A673 (cell line): ENCODE data around the gene VPS35. TPM values are rescaled to one million over a fixed set of nuclear protein-coding genes. Genes with fewer than 3 reads are reported as not detected.

Experiments
- BruUV-seq: library from RNA; stranded (reverse); fragments of 400-500 nt; replicated peaks from 2 replicates; lab custom pipeline; 2021; lab: Mats Ljungman, UMichigan
- CTCF ChIA-PET: fragments of 300-600 bp; sonication (Branson Sonifier 250); formaldehyde crosslinking; loops from one replicate; lab custom pipeline; 2022; ENCODE audit warnings: antibody characterized with exemption; lab: Charles Lee
- POLR2A ChIA-PET: fragments of 300-600 bp; sonication (Branson Sonifier 250); formaldehyde crosslinking; loops from one replicate; lab custom pipeline; 2022; ENCODE audit warnings: antibody characterized with exemption; ENCODE audit not compliant: low non-redundant PET; lab: Charles Lee
- DNase-seq: peaks from one replicate; pipeline ENCODE4 v3.0.0-alpha.2; 2015; ENCODE audit warnings: low spot score
- H3K27ac ChIP-seq: fragments of 200-600 bp; sonication (generic); 2 replicates; pipeline ENCODE4 v1.5.1; 2016; ENCODE audit warnings: mixed run types, low read depth, mild to moderate bottlenecking, mixed read lengths, antibody characterized with exemption, low read length; ENCODE audit not compliant: poor library complexity, severe bottlenecking
- H3K27me3 ChIP-seq: fragments of 200-600 bp; sonication (generic); replicated peaks from 2 replicates; pipeline ENCODE4 v1.6.1; 2017; ENCODE audit warnings: mixed run types, low read depth, mild to moderate bottlenecking, mixed read lengths, antibody characterized with exemption, low read length; ENCODE audit not compliant: insufficient read depth, poor library complexity
- H3K36me3 ChIP-seq: fragments of 200-600 bp; sonication (generic); 2 replicates; pipeline ENCODE4 v1.6.1; 2016; ENCODE audit warnings: mixed run types, mild to moderate bottlenecking, mixed read lengths, antibody characterized with exemption, low read length; ENCODE audit not compliant: insufficient read depth, poor library complexity, severe bottlenecking
- H3K4me1 ChIP-seq: fragments of 200-600 bp; sonication (generic); 2 replicates; pipeline ENCODE4 v1.6.1; 2017; ENCODE audit warnings: mixed run types, mild to moderate bottlenecking, mixed read lengths, antibody characterized with exemption, low read length; ENCODE audit not compliant: insufficient read depth, poor library complexity, severe bottlenecking
- H3K4me3 ChIP-seq: fragments of 200-600 bp; sonication (generic); 2 replicates; pipeline ENCODE4 v1.5.1; 2016; ENCODE audit warnings: low read depth, mixed run types, mild to moderate bottlenecking, mixed read lengths, low read length; ENCODE audit not compliant: poor library complexity, severe bottlenecking
- H3K9me3 ChIP-seq: fragments of 200-600 bp; sonication (generic); 2 replicates; pipeline ENCODE4 v1.6.1; 2016; ENCODE audit warnings: mixed run types, low read depth, mild to moderate bottlenecking, mixed read lengths, antibody characterized with exemption, low read length; ENCODE audit not compliant: poor library complexity, severe bottlenecking
- EZH2 ChIP-seq: fragments of 200-600 bp; sonication (generic); IDR thresholded peaks from 2 replicates; pipeline ENCODE4 v1.6.1; 2017; ENCODE audit warnings: borderline replicate concordance, low read depth, mild to moderate bottlenecking, mixed read lengths, antibody characterized with exemption, low read length; ENCODE audit not compliant: poor library complexity, severe bottlenecking
- intact Hi-C: fragments of 100-400 bp; cut with micrococcal nuclease; formaldehyde crosslinking; loops from one replicate; pipeline ENCODE4 v1.10.0; 2022; ENCODE audit not compliant: unreplicated experiment
- total RNA-seq: library from RNA; stranded (reverse); gene quantifications from 2 replicates; pipeline ENCODE4 v1.2.3, GENCODE V29; 2021
- TF ChIP-seq, protein P1 (sequence below): fragments of 300-800, 200-600 bp; sonication (generic); conservative IDR thresholded peaks from 2 replicates; pipeline ENCODE4 v1.5.1; 2017; ENCODE audit warnings: low read depth, mild to moderate bottlenecking, antibody characterized with exemption, low read length, moderate library complexity, mixed read lengths

VPS35 gene
- total RNA-seq, 1 experiment from 2014 or later: 99.0 TPM

DNA sequence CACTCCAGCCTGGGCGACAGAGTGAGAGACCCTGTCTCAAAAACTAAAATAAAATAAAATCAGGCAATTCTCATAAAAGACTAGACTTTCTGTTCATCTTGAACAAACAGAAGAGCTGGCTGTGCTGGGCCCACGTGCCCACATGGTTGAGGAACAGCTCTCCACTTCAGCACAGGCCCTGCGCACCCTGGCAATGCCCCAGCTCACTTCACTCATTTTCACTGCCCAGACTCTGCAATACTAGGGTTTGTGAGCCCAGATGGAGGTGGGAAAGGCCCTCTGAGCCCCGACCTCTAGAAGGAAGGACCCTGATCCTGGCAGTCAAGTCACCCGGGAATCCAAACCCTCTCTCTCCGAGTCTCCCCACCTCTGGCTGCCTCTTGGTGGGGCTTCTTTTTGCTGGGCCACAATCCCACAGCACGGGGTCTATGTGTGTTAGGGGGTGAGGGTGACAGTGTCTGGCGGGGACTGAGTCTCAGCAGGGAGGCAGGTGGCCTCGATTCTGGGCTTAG lies 44.4 kb upstream of the VPS35 start:
- ChIA-PET POLR2A (no interaction called here), CTCF (no interaction called here)
- H3K9me3 ChIP-seq: no peaks in the 10 kb centered on the region
- TF ChIP-seq, protein P1, sequence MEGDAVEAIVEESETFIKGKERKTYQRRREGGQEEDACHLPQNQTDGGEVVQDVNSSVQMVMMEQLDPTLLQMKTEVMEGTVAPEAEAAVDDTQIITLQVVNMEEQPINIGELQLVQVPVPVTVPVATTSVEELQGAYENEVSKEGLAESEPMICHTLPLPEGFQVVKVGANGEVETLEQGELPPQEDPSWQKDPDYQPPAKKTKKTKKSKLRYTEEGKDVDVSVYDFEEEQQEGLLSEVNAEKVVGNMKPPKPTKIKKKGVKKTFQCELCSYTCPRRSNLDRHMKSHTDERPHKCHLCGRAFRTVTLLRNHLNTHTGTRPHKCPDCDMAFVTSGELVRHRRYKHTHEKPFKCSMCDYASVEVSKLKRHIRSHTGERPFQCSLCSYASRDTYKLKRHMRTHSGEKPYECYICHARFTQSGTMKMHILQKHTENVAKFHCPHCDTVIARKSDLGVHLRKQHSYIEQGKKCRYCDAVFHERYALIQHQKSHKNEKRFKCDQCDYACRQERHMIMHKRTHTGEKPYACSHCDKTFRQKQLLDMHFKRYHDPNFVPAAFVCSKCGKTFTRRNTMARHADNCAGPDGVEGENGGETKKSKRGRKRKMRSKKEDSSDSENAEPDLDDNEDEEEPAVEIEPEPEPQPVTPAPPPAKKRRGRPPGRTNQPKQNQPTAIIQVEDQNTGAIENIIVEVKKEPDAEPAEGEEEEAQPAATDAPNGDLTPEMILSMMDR: no peak
- TF ChIP-seq EZH2: no peak
- H3K27ac ChIP-seq: no peak overlapping the region
- no peak overlapping the region for H3K4me3 ChIP-seq
- DNase-seq: no peak
- no peaks in the 10 kb centered on the region for H3K36me3 ChIP-seq
- intact Hi-C loops: no loop called here
- no peaks in the 10 kb centered on the region for H3K4me1 ChIP-seq
- H3K27me3 ChIP-seq: no peaks in the 10 kb centered on the region
- no TSS peak for BruUV-seq

DNA sequence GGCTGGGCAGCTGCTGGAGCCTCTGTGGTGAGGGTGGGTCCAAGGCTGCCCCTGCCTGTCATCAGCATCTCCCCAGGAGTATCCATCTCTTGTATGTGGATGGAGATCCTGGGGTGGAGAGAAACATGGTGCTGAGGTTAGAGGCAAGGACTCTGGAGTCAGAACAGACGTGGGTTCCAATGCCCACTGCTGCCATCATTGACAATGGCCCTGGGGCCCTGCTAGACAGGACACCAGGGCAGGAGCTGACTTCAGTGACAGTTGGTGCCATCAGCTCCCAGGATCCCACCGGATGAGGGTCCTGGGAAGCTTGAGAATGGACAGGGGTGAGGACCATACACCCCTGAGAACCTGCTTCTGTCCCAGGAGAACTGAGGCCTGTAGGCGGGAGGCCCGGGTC lies 43.6 kb upstream of the VPS35 start:
- POLR2A ChIA-PET: no interaction called here
- Histone ChIP-seq H3K36me3 (no peaks in the 10 kb centered on the region), H3K4me1 (no peaks in the 10 kb centered on the region), H3K27me3 (no peaks in the 10 kb centered on the region), H3K27ac (no peak overlapping the region), H3K4me3 (no peak overlapping the region), H3K9me3 (no peaks in the 10 kb centered on the region)
- BruUV-seq: no TSS peak
- intact Hi-C loops: no loop called here
- CTCF ChIA-PET: no interaction called here
- no peak for TF ChIP-seq EZH2
- TF ChIP-seq, protein P1: no peak
- no peak for DNase-seq

DNA sequence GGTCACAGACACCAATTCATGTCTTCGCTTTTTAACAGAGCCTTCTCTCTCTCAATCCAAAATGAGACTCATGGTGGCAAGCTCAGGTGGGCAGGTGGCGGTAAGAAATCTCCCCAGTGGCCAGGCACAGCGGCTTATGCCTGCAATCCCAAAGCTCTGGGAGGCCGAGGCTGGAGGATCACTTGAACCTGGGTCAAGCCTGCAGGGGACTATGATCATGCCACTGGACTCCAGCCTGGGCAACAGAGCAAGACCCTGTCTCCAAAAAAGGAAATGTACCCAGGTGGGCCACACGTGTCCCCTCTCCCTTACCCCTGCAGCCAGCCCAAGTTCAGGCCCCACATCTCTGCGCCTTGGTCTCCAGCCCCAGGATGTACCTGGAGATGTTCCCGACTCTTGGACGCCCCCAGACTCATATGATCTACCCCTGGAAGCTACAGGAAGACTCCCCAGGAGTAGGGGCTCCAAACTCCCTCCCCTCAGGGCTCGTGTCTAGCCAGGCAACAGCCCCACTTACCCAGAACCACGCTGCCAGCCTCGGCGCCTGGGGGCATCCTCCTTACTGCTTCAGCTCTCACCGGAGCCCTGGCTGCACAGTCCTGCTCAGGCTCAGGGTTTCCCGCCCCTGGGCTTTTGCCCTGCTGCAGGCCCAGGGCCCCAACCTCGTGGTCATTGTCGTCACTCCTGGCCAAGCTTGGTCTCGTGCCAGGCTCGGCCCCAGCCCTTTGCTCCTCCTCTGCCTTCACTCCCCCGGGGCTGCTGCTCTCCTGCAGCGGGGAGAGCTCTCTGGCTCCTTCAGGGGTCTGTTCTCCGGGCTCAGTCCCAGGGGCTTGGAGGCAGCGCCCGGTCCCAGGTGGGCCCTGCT lies 42.9 kb upstream of the VPS35 start:
- DNase-seq: no peak
- no peaks in the 10 kb centered on the region for H3K9me3 ChIP-seq
- TF ChIP-seq, protein P1: no peak
- intact Hi-C loops: no loop called here
- no TSS peak for BruUV-seq
- CTCF ChIA-PET: no interaction called here
- POLR2A ChIA-PET: no interaction called here
- H3K4me3 ChIP-seq: no peak overlapping the region
- no peaks in the 10 kb centered on the region for H3K27me3 ChIP-seq
- H3K4me1 ChIP-seq: no peaks in the 10 kb centered on the region
- no peaks in the 10 kb centered on the region for H3K36me3 ChIP-seq
- H3K27ac ChIP-seq: no peak overlapping the region
